AG04449 (cell line): Measurements from ENCODE around the gene PTPN18.

Experiments
- CTCF ChIA-PET: fragments of 350-600 bp; formaldehyde crosslinking; extraction: SDS; loops from one replicate; lab custom pipeline; 2021; ENCODE audit warnings: antibody characterized with exemption; lab: Yijun Ruan, JAX
- POLR2A ChIA-PET: fragments of 400-600, 350-600 bp; formaldehyde crosslinking; extraction: SDS; loops from one replicate; lab custom pipeline; 2020; ENCODE audit warnings: antibody characterized with exemption, inconsistent platforms; lab: Yijun Ruan, JAX
- DNase-seq: peaks from one replicate; pipeline ENCODE4 v3.0.0-alpha.2; 2010; ENCODE audit warnings: low read depth, low spot score
- H3K4me3 ChIP-seq: 2 replicates; pipeline ENCODE4 v1.5.1; 2011; ENCODE audit warnings: low read depth, mild to moderate bottlenecking, control low read depth, low read length
- CTCF ChIP-seq: IDR thresholded peaks from one replicate; pipeline ENCODE4 v1.5.1; 2011; ENCODE audit warnings: mild to moderate bottlenecking, moderate library complexity, low read length, control low read depth, inconsistent platforms; ENCODE audit not compliant: insufficient read depth; ENCODE audit errors: missing control alignments

Gene PTPN18

GRCh38 chr2:130346041-130346740, 9.7 kb upstream of the PTPN18 start:
- no peak overlapping the region for H3K4me3 ChIP-seq
- DNase-seq = no peak
- CTCF ChIA-PET = interaction anchor here (1.4 to 4.1 kb wide), 4 partner anchors 9 to 27 kb away, joined by 5 to 39 read pairs (median 6); partner anchors contain the start of gene PTPN18
- no peak for TF ChIP-seq CTCF
- POLR2A ChIA-PET = interaction anchor here (0.6 to 0.9 kb wide), 2 partner anchors 10 to 37 kb away, joined by 3 read pairs; no protein-coding TSS in a partner anchor

- ChIA-PET POLR2A (interaction anchor here (0.9 kb wide), 1 partner anchor 9 kb away, joined by 3 read pairs; no protein-coding TSS in a partner anchor), CTCF (interaction anchor here (1.4 to 2.3 kb wide), 3 partner anchors 14 to 26 kb away, joined by 5 to 7 read pairs (median 5); no protein-coding TSS in a partner anchor)
- DNase-seq = no peak
- no peak overlapping the region for H3K4me3 ChIP-seq
- TF ChIP-seq CTCF = no peak
These were observed 9.2 kb upstream of the PTPN18 start for GRCh38 chr2:130346741-130347066.

DNA sequence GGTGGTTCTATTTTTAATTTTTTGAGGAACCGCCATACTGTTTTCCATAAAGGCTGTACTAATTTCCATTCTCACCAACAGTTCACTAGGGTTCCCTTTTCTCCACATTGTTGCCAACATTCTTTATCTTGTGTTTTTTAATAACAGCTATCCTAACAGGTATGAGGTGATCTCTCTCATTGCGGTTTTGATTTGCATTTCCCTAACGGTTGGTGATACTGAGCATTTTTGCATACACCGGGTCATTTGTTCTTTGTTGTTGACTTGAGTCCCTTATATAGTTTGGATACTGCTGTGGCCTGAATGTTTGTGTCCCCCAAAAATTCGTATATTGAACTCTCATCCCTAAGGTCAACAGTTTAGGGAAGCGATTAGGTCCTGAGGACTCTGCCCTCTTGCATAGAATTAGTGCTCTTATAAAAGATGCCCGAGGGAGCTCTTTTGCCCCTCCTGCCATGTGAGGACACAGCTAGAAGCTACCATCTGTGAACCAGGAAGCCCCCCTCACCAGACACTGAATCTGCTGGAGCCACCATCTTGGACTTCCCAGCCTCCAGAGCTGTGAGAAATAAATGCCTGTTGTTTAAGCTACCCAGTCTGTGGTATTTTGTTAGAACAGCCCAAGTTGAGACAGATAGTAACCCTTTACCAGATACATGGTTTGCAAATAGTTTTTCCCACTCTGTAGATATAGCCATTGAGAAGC, 8.5 kb upstream of the PTPN18 start:
- TF ChIP-seq CTCF = no peak
- ChIA-PET CTCF (interaction anchor here (1.4 to 2.3 kb wide), 3 partner anchors 15 to 25 kb away, joined by 5 to 7 read pairs (median 5); no protein-coding TSS in a partner anchor), POLR2A (interaction anchor here (0.9 kb wide), 1 partner anchor 9 kb away, joined by 3 read pairs; no protein-coding TSS in a partner anchor)
- H3K4me3 ChIP-seq = no peak overlapping the region
- no peak for DNase-seq

- CTCF ChIA-PET = interaction anchor here (1.2 kb wide), 1 partner anchor 14 kb away, joined by 3 read pairs; no protein-coding TSS in a partner anchor
- DNase-seq = no peak
- TF ChIP-seq CTCF = no peak
- H3K4me3 ChIP-seq = no peak overlapping the region
- POLR2A ChIA-PET = no interaction called here
These were observed 6.7 kb upstream of the PTPN18 start for GRCh38 chr2:130349174-130349573.

- ChIA-PET CTCF (interaction anchor here (2.2 kb wide), 1 partner anchor 21 kb away, joined by 6 read pairs; no protein-coding TSS in a partner anchor), POLR2A (interaction anchor here (0.7 kb wide), 1 partner anchor 9 kb away, joined by 3 read pairs; the partner anchor contains the start of gene IMP4)
- TF ChIP-seq CTCF = no peak
- DNase-seq = no peak
- H3K4me3 ChIP-seq = no peak overlapping the region
These were observed 4.1 kb upstream of the PTPN18 start for GRCh38 chr2:130351711-130352110.
